Endothelial cell of umbilical vein (primary cell): ENCODE measurements around the gene SCAANT1. TPM values are rescaled to one million over a fixed set of nuclear protein-coding genes. Genes with fewer than 3 reads are reported as not detected.
A peak's percentile ranks its signal among the peaks of the same experiment; 100 is the strongest.

ENCODE experiments used
- BruUV-seq: library from RNA; stranded (reverse); fragments of 400-500 nt; replicated peaks from 2 replicates; lab custom pipeline; 2021; lab: Mats Ljungman, UMichigan
- CTCF ChIA-PET: fragments of 300-600, 350-600 bp; sonication (Branson Sonifier 250); formaldehyde crosslinking; loops from one replicate; lab custom pipeline; 2021; ENCODE audit warnings: antibody characterized with exemption, inconsistent platforms; lab: Charles Lee
- POLR2A ChIA-PET: fragments of 300-600, 350-600 bp; sonication (Branson Sonifier 250); formaldehyde crosslinking; loops from one replicate; lab custom pipeline; 2021; ENCODE audit warnings: antibody characterized with exemption, inconsistent platforms; lab: Charles Lee
- DNase-seq: peaks from one replicate; pipeline ENCODE4 v3.0.0-alpha.2; 2011; ENCODE audit warnings: low read depth, low spot score
- FAIRE-seq: peaks from 2 replicates; lab custom pipeline; 2011; peaks lifted over from hg19 to GRCh38; lab: Jason Lieb, UNC
- H2AFZ ChIP-seq: 2 replicates; pipeline ENCODE4 v1.6.0; 2012; ENCODE audit warnings: low read depth, low read length, control low read depth, inconsistent platforms
- H3K27ac ChIP-seq: 2 replicates; pipeline ENCODE4 v1.5.1; 2011; ENCODE audit warnings: low read depth, mild to moderate bottlenecking, control low read depth, low read length, moderate library complexity; ENCODE audit not compliant: insufficient read depth
- H3K27me3 ChIP-seq, 2 experiments: 2 replicates each; pipeline versions ENCODE4 v1.6.0 to v1.6.1; 2011; ENCODE audit warnings: low read length in 2 of 2, mixed read lengths in 1 of 2; ENCODE audit not compliant: control insufficient read depth in 2 of 2, insufficient read depth in 2 of 2
- H3K36me3 ChIP-seq, 2 experiments: 2 replicates in 1 of 2; 3 replicates in 1 of 2; pipeline ENCODE4 v1.5.1; 2011; ENCODE audit warnings: low read length in 2 of 2, mild to moderate bottlenecking in 1 of 2, moderate library complexity in 1 of 2; ENCODE audit not compliant: control insufficient read depth in 2 of 2, insufficient read depth in 2 of 2; ENCODE audit errors: extremely low read depth in 1 of 2
- H3K4me1 ChIP-seq: 3 replicates; pipeline ENCODE4 v1.5.1; 2011; ENCODE audit warnings: mild to moderate bottlenecking, low read length; ENCODE audit not compliant: control insufficient read depth, insufficient read depth; ENCODE audit errors: extremely low read depth
- H3K4me2 ChIP-seq: 2 replicates; pipeline ENCODE4 v1.6.1; 2011; ENCODE audit warnings: low read length, control low read depth, mixed read lengths; ENCODE audit not compliant: insufficient read depth
- H3K4me3 ChIP-seq, 3 experiments: fragments of 200-600 bp in 1 of 3; sonication (generic), shearing (Covaris generic) in 1 of 3; replicated peaks in 1 of 3; 2 replicates each; pipeline ENCODE4 v1.5.1; 2011 to 2016; ENCODE audit warnings: control low read depth in 3 of 3, low read length in 3 of 3, mild to moderate bottlenecking in 2 of 3, inconsistent platforms in 1 of 3, low read depth in 1 of 3, moderate library complexity in 1 of 3; ENCODE audit not compliant: insufficient read depth in 1 of 3
- H3K79me2 ChIP-seq: 2 replicates; pipeline ENCODE4 v1.6.0; 2012; ENCODE audit warnings: low read length, inconsistent platforms; ENCODE audit not compliant: control insufficient read depth, insufficient read depth
- H3K9ac ChIP-seq: replicated peaks from 2 replicates; pipeline ENCODE3; 2011; ENCODE audit warnings: low read length, control low read depth; ENCODE audit not compliant: insufficient read depth; ENCODE audit errors: extremely low read depth
- H3K9me1 ChIP-seq: replicated peaks from 3 replicates; pipeline ENCODE4 v1.6.0; 2011; ENCODE audit warnings: mild to moderate bottlenecking, low read length; ENCODE audit not compliant: control insufficient read depth, insufficient read depth; ENCODE audit errors: extremely low read depth
- H3K9me3 ChIP-seq: replicated peaks from 2 replicates; pipeline ENCODE4 v1.5.1; 2012; ENCODE audit warnings: low read length, inconsistent platforms; ENCODE audit not compliant: control insufficient read depth, insufficient read depth
- H4K20me1 ChIP-seq: replicated peaks from 2 replicates; pipeline ENCODE3; 2011; ENCODE audit warnings: mild to moderate bottlenecking, low read length; ENCODE audit not compliant: control insufficient read depth, insufficient read depth; ENCODE audit errors: extremely low read depth
- EZH2 ChIP-seq: IDR thresholded peaks from 2 replicates; pipeline ENCODE4 v1.6.1; 2012; ENCODE audit warnings: borderline replicate concordance, low read depth, mild to moderate bottlenecking, moderate library complexity, low read length, inconsistent platforms; ENCODE audit not compliant: severe bottlenecking
- FOS ChIP-seq: IDR thresholded peaks from 2 replicates; pipeline ENCODE4 v1.6.1; 2011; ENCODE audit warnings: mild to moderate bottlenecking, low read length, moderate library complexity, borderline replicate concordance; ENCODE audit not compliant: insufficient read depth
- GATA2 ChIP-seq: IDR thresholded peaks from 2 replicates; pipeline ENCODE4 v1.7.0; 2011; ENCODE audit warnings: low read depth, mild to moderate bottlenecking, moderate library complexity, mixed read lengths, low read length; ENCODE audit not compliant: insufficient read length, insufficient read depth
- JUN ChIP-seq: IDR thresholded peaks from 2 replicates; pipeline ENCODE4 v1.6.1; 2011; ENCODE audit warnings: borderline replicate concordance, low read depth; ENCODE audit not compliant: insufficient read length, insufficient read depth
- MAX ChIP-seq: IDR thresholded peaks from 2 replicates; pipeline ENCODE4 v1.6.1; 2011; ENCODE audit not compliant: insufficient read depth, insufficient read length
- MYC ChIP-seq: IDR thresholded peaks from one replicate; pipeline ENCODE4 v1.6.1; 2011; ENCODE audit warnings: mild to moderate bottlenecking, low read depth, low read length
- POLR2A ChIP-seq: IDR thresholded peaks from 2 replicates; pipeline ENCODE4 v1.6.1; 2012; ENCODE audit warnings: low read depth, mild to moderate bottlenecking, control low read depth, low read length
- POLR2AphosphoS5 ChIP-seq: IDR thresholded peaks from 2 replicates; pipeline ENCODE4 v1.6.1; 2012; ENCODE audit warnings: low read depth, mild to moderate bottlenecking, control low read depth, low read length, moderate library complexity; ENCODE audit not compliant: insufficient read depth
- dilution Hi-C: fragments of 300-500 bp; cut with MboI; formaldehyde crosslinking; loops from one replicate; pipeline ENCODE4 v1.15.0; 2019; ENCODE audit warnings: low sequenced_read_pairs; ENCODE audit not compliant: extremely low pct_ligation_motif_present
- intact Hi-C: fragments of 100-400 bp; cut with micrococcal nuclease; formaldehyde crosslinking; loops from one replicate; pipeline ENCODE4 v1.10.0; 2022
- polyA plus RNA-seq, 4 experiments: library from polyadenylated mRNA; depleted of rRNA in 3 of 4; stranded (reverse) in 3 of 4; unstranded in 1 of 4; fragments of >200 nt; gene quantifications; 2 replicates each; pipeline versions ENCODE4 v1.2.1 to v1.2.3, GENCODE V29; 2011 to 2012; ENCODE audit warnings: missing spikeins in 1 of 4
- total RNA-seq: library from RNA; stranded (reverse); gene quantifications from 2 replicates; pipeline ENCODE4 v1.2.3, GENCODE V29; 2021
- TF ChIP-seq, protein P1 (sequence below), 2 donors: IDR thresholded peaks; 1 replicate in 1 of 2; 2 replicates in 1 of 2; pipeline ENCODE4 v1.5.1; 2011; ENCODE audit warnings: low read length in 2 of 2, mild to moderate bottlenecking in 2 of 2, moderate library complexity in 2 of 2, control low read depth in 1 of 2, inconsistent platforms in 1 of 2, low read depth in 1 of 2; ENCODE audit not compliant: insufficient read depth in 1 of 2; ENCODE audit errors: extremely low read depth in 1 of 2

SCAANT1 gene
- total and polyA plus RNA-seq, 2 donors (not counting 3 experiments of a cell fraction or from before 2014, with no cell fraction given): not detected

DNA sequence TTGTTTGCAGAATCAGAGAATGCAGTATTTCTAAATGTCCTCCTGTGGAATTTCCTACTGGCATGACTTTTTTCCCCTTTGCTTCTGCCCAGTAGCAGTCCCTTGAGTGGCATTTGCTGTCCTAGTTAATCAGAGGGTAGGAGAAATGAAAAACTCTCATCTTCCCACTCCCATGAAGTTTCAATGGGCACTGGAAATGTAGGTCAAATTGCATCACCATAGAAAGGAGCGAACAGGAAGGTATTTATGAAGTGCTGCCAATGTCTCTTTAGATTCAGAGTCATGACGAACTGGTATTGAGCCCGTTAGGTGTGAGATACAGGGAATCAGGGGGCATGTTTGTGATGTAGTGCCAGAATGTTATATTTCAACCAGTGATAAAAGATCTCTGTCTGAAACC, 25.3 kb downstream of the SCAANT1 start:
- ChIA-PET CTCF (no interaction called here), POLR2A (no interaction called here)
- Histone ChIP-seq H3K4me1 (no peaks in the 10 kb centered on the region), H3K9me1 (no peaks in the 10 kb centered on the region), H3K9me3 (no peaks in the 10 kb centered on the region), H3K36me3 (no peaks in the 10 kb centered on the region), H3K79me2 (peaks cover 13% of the 10 kb centered on the region), H3K9ac (no peak overlapping the region), H2AFZ (no peak overlapping the region), H3K27me3 (no peaks in the 10 kb centered on the region), H3K27ac (no peak overlapping the region), H3K4me3 (no peak overlapping the region), H3K4me2 (no peak overlapping the region), H4K20me1 (no peaks in the 10 kb centered on the region)
- TF ChIP-seq MAX: no peak
- no TSS peak for BruUV-seq
- dilution Hi-C loops (no loop called here), intact Hi-C loops (no loop called here)
- peak; percentile 24 for DNase-seq
- no peak for FAIRE-seq

DNA sequence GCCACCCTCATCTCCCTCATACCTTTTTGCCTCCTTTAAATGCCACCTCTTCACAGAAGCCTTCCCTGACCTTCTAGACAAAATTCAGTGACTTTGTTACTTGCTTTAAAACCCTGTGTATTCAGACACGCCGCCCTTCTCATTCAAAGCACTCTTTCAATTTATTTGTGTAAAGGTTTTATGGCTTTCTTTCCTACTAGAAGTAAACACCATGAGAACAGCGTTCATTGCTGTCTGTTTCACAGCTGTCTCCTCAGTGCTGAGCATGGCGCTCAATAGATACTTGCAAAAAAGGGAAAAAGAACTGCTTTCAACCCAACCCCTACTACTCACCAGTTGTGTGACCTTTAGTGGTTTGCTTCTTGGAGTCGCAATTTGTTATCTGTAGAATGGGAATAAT, 31.5 kb downstream of the SCAANT1 start:
- Histone ChIP-seq H3K4me2 (no peak overlapping the region), H3K9me3 (no peaks in the 10 kb centered on the region), H3K27ac (no peak overlapping the region), H4K20me1 (peaks cover 5% of the 10 kb centered on the region), H3K79me2 (peaks cover 44% of the 10 kb centered on the region), H3K27me3 (no peaks in the 10 kb centered on the region), H3K4me1 (no peaks in the 10 kb centered on the region), H3K9ac (no peak overlapping the region), H3K9me1 (no peaks in the 10 kb centered on the region), H2AFZ (no peak overlapping the region), H3K36me3 (no peaks in the 10 kb centered on the region), H3K4me3 (no peak overlapping the region)
- DNase-seq: no peak
- no peak for FAIRE-seq
- intact Hi-C loops (no loop called here), dilution Hi-C loops (no loop called here)
- CTCF ChIA-PET: no interaction called here
- POLR2A ChIA-PET: no interaction called here
- TF ChIP-seq MAX (no peak), GATA2 (no peak), MYC (no peak), POLR2A (no peak), POLR2AphosphoS5 (no peak), JUN (no peak), FOS (no peak), EZH2 (no peak)
- TF ChIP-seq, protein P1, sequence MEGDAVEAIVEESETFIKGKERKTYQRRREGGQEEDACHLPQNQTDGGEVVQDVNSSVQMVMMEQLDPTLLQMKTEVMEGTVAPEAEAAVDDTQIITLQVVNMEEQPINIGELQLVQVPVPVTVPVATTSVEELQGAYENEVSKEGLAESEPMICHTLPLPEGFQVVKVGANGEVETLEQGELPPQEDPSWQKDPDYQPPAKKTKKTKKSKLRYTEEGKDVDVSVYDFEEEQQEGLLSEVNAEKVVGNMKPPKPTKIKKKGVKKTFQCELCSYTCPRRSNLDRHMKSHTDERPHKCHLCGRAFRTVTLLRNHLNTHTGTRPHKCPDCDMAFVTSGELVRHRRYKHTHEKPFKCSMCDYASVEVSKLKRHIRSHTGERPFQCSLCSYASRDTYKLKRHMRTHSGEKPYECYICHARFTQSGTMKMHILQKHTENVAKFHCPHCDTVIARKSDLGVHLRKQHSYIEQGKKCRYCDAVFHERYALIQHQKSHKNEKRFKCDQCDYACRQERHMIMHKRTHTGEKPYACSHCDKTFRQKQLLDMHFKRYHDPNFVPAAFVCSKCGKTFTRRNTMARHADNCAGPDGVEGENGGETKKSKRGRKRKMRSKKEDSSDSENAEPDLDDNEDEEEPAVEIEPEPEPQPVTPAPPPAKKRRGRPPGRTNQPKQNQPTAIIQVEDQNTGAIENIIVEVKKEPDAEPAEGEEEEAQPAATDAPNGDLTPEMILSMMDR (IDR thresholded peaks at IDR 0.05; ENCODE audit: extremely low read depth in 1 of 2, insufficient read depth in 1 of 2, low read depth in 1 of 2, low read length in 2 of 2): no peak
- BruUV-seq: no TSS peak
